OCI-LY1 (cell line): ENCODE results near the gene HTR5A.

Experiments
- H2AFZ ChIP-seq: fragments of 200-600 bp; sonication (generic), shearing (Covaris generic); 2 replicates; pipeline ENCODE4 v1.6.0; 2014; ENCODE audit warnings: antibody characterized with exemption, mild to moderate bottlenecking, low read length
- H3F3A ChIP-seq: fragments of 200-600 bp; sonication (generic), shearing (Covaris generic); 2 replicates; pipeline ENCODE4 v1.6.0; 2014; ENCODE audit warnings: mild to moderate bottlenecking, antibody characterized with exemption, low read length, moderate library complexity; ENCODE audit not compliant: insufficient read depth
- H3K27ac ChIP-seq: fragments of 200-600 bp; sonication (generic); 2 replicates; pipeline ENCODE4 v1.5.1; 2014; ENCODE audit warnings: low read length, mixed run types, mild to moderate bottlenecking, low read depth; ENCODE audit not compliant: poor library complexity, severe bottlenecking
- H3K27me3 ChIP-seq: fragments of 200-600 bp; sonication (generic); 2 replicates; pipeline ENCODE4 v1.6.0; 2014; ENCODE audit warnings: antibody characterized with exemption, mild to moderate bottlenecking, low read length, moderate library complexity; ENCODE audit not compliant: insufficient read depth
- H3K36me3 ChIP-seq: fragments of 200-600 bp; sonication (generic); 2 replicates; pipeline ENCODE4 v1.6.1; 2014; ENCODE audit warnings: mild to moderate bottlenecking, antibody characterized with exemption, low read length, moderate library complexity, mixed read lengths; ENCODE audit not compliant: insufficient read depth
- H3K4me1 ChIP-seq: fragments of 200-600 bp; sonication (generic); 2 replicates; pipeline ENCODE4 v1.5.1; 2014; ENCODE audit warnings: mild to moderate bottlenecking, low read length, moderate library complexity; ENCODE audit not compliant: insufficient read depth, severe bottlenecking
- H3K4me2 ChIP-seq: fragments of 200-600 bp; sonication (generic), shearing (Covaris generic); 2 replicates; pipeline ENCODE4 v1.6.1; 2014; ENCODE audit warnings: low read length
- H3K4me3 ChIP-seq: fragments of 200-600 bp; sonication (generic); 2 replicates; pipeline ENCODE4 v1.5.1; 2014; ENCODE audit warnings: low read length, low read depth, mild to moderate bottlenecking, mixed read lengths; ENCODE audit not compliant: poor library complexity, severe bottlenecking
- H3K79me2 ChIP-seq: fragments of 200-600 bp; shearing (Covaris generic); 2 replicates; pipeline ENCODE4 v1.6.1; 2016; ENCODE audit warnings: mixed run types, low read length, mixed read lengths; ENCODE audit not compliant: insufficient read depth
- H3K9ac ChIP-seq: fragments of 200-600 bp; sonication (generic), shearing (Covaris generic); 2 replicates; pipeline ENCODE4 v1.6.1; 2014; ENCODE audit warnings: mild to moderate bottlenecking, low read length, mixed read lengths
- H3K9me2 ChIP-seq: fragments of 200-600 bp; sonication (generic), shearing (Covaris generic); 2 replicates; pipeline ENCODE4 v1.6.1; 2014; ENCODE audit warnings: low read depth, mild to moderate bottlenecking, low read length, mixed read lengths
- H3K9me3 ChIP-seq: fragments of 200-600 bp; shearing (Covaris generic); 2 replicates; pipeline ENCODE4 v1.6.1; 2014; ENCODE audit warnings: low read length, mixed read lengths
- H4K20me1 ChIP-seq: fragments of 200-600 bp; sonication (generic), shearing (Covaris generic); 2 replicates; pipeline ENCODE4 v1.6.0; 2016; ENCODE audit warnings: mild to moderate bottlenecking, low read length; ENCODE audit not compliant: insufficient read depth
- EZH2 ChIP-seq: fragments of 200-600 bp; sonication (generic), shearing (Covaris generic); IDR thresholded peaks from 2 replicates; pipeline ENCODE4 v1.8.0; 2017; ENCODE audit warnings: borderline replicate concordance, mixed run types, mild to moderate bottlenecking, antibody characterized with exemption, low read length, moderate library complexity, mixed read lengths
- TF ChIP-seq, protein P1 (sequence below): fragments of 200-600 bp; sonication (generic), shearing (Covaris generic); IDR thresholded peaks from 2 replicates; pipeline ENCODE4 v1.5.1; 2017; ENCODE audit warnings: mild to moderate bottlenecking, antibody characterized with exemption, low read length, moderate library complexity, mixed read lengths

The HTR5A gene

DNA sequence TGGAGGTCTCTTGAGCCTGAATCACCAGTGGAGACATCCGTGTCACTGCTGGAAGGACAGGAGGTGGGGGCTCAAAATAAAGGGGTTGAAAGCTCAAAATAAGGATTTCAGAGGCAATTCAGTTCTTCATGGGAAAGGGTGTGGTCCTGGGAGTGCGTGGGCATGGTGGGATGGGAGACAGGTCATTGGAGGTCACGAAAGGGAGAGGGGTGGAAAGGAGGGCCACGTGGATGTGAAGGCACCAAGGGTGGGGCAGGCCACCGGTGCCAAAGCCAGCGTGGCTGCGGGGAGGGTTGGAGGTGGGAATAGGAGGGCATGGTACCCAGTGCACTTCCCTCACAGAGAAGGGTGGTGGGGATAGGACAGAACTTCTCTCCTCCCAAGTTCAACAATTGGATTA, 59.7 kb downstream of the HTR5A start:
- Histone ChIP-seq H2AFZ (no peak overlapping the region), H3K4me3 (no peak overlapping the region), H3K9me3 (no peaks in the 10 kb centered on the region), H3K27me3 (no peaks in the 10 kb centered on the region), H3K79me2 (no peaks in the 10 kb centered on the region), H3K4me1 (no peaks in the 10 kb centered on the region), H3K9me2 (no peaks in the 10 kb centered on the region), H3K9ac (no peak overlapping the region), H3F3A (no peaks in the 10 kb centered on the region), H3K4me2 (no peak overlapping the region), H4K20me1 (no peaks in the 10 kb centered on the region), H3K36me3 (no peaks in the 10 kb centered on the region), H3K27ac (no peak overlapping the region)
- TF ChIP-seq EZH2: no peak
- TF ChIP-seq, protein P1, sequence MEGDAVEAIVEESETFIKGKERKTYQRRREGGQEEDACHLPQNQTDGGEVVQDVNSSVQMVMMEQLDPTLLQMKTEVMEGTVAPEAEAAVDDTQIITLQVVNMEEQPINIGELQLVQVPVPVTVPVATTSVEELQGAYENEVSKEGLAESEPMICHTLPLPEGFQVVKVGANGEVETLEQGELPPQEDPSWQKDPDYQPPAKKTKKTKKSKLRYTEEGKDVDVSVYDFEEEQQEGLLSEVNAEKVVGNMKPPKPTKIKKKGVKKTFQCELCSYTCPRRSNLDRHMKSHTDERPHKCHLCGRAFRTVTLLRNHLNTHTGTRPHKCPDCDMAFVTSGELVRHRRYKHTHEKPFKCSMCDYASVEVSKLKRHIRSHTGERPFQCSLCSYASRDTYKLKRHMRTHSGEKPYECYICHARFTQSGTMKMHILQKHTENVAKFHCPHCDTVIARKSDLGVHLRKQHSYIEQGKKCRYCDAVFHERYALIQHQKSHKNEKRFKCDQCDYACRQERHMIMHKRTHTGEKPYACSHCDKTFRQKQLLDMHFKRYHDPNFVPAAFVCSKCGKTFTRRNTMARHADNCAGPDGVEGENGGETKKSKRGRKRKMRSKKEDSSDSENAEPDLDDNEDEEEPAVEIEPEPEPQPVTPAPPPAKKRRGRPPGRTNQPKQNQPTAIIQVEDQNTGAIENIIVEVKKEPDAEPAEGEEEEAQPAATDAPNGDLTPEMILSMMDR: no peak

DNA sequence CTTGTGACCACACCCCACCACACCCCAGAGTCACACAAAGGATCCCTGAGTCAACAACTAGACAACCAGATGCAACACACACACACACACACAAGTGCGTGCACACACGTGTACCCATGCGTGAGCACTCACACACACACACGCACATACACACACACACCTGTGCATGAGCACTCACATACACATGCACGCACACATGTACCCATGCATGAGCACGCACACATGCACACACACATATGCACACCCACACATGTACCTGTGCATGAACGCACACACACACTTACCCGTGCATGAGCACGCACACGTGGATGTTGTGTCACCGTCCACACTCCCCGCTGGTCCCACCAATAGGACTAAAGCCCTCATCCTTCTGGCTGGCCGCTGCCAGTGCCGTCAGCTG, 60.4 kb downstream of the HTR5A start:
- H3K4me3 ChIP-seq: no peak overlapping the region
- no peaks in the 10 kb centered on the region for H4K20me1 ChIP-seq
- H3K27ac ChIP-seq: no peak overlapping the region
- TF ChIP-seq EZH2: no peak
- TF ChIP-seq, protein P1: no peak
- no peaks in the 10 kb centered on the region for H3K9me3 ChIP-seq
- no peaks in the 10 kb centered on the region for H3K9me2 ChIP-seq
- no peaks in the 10 kb centered on the region for H3K36me3 ChIP-seq
- H3K4me2 ChIP-seq: no peak overlapping the region
- no peak overlapping the region for H2AFZ ChIP-seq
- no peaks in the 10 kb centered on the region for H3K27me3 ChIP-seq
- no peaks in the 10 kb centered on the region for H3K4me1 ChIP-seq
- no peaks in the 10 kb centered on the region for H3F3A ChIP-seq
- H3K79me2 ChIP-seq: no peaks in the 10 kb centered on the region
- H3K9ac ChIP-seq: no peak overlapping the region

DNA sequence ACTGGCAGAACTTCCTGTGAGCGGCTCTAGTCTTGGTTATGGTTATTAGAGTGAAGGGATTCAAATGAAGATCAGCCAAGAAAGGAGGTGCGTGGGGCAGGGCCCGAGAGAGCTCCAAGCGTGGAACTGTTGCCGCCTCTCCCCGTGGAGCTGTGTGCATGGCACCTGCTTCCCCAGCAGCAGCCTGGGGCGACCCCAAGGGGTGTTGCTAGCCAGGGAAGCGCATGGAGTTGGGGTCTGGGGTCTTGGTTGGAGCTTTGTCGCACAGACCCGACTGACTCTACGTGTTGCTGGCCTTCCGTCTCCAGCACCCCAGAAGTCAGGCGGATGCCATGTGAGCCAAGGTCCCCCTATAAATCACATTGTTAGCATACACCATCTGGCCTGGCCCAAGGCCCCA, 61.0 kb downstream of the HTR5A start:
- Histone ChIP-seq H2AFZ (no peak overlapping the region), H3K27me3 (no peaks in the 10 kb centered on the region), H3K9me2 (no peaks in the 10 kb centered on the region), H3K27ac (no peak overlapping the region), H3K4me2 (no peak overlapping the region), H3F3A (no peaks in the 10 kb centered on the region), H4K20me1 (no peaks in the 10 kb centered on the region), H3K36me3 (no peaks in the 10 kb centered on the region), H3K9me3 (no peaks in the 10 kb centered on the region), H3K4me1 (no peaks in the 10 kb centered on the region), H3K9ac (no peak overlapping the region), H3K79me2 (no peaks in the 10 kb centered on the region), H3K4me3 (no peak overlapping the region)
- no peak for TF ChIP-seq EZH2
- TF ChIP-seq, protein P1: no peak
